IMR-90 (cell line): Measurements from ENCODE around the gene MCFD2. TPM values are rescaled to one million over a fixed set of nuclear protein-coding genes. Genes with fewer than 3 reads are reported as not detected.
"Not testable (repeated sequence)": the region's sequence is repeated elsewhere in the genome, so short reads cannot be mapped to it uniquely, and the experiment has no call there.

ENCODE experiments used
- ATAC-seq: fragments of 200-7000 bp; cut with Tn5 transposase; 2 replicates; pipeline ENCODE4 v1.9.1; 2020; ENCODE audit warnings: low read depth, mild to moderate bottlenecking, moderate library complexity
- BruUV-seq: library from RNA; stranded (reverse); fragments of 400-500 nt; replicated peaks from 2 replicates; lab custom pipeline; 2021; lab: Mats Ljungman, UMichigan
- CTCF ChIA-PET: fragments of 300-600 bp; formaldehyde crosslinking; extraction: SDS; loops from one replicate; lab custom pipeline; 2021; ENCODE audit warnings: antibody characterized with exemption; lab: Yijun Ruan, JAX
- POLR2A ChIA-PET: fragments of 300-600 bp; sonication (Branson Sonifier 250); formaldehyde crosslinking; loops from one replicate; lab custom pipeline; 2022; ENCODE audit warnings: antibody characterized with exemption; ENCODE audit not compliant: unreplicated experiment; lab: Charles Lee
- DNase-seq: peaks from one replicate; pipeline ENCODE4 v3.0.0; 2013
- H2AFZ ChIP-seq: replicated peaks from 2 replicates; pipeline ENCODE3; 2013; ENCODE audit warnings: low read length, mild to moderate bottlenecking; ENCODE audit not compliant: poor library complexity
- H2AK5ac ChIP-seq: 2 replicates; pipeline ENCODE4 v1.6.1; 2013; ENCODE audit warnings: low read depth, low read length, inconsistent platforms
- H2AK9ac ChIP-seq: replicated peaks from 2 replicates; pipeline ENCODE3; 2013; ENCODE audit warnings: mild to moderate bottlenecking, low read depth, low read length, moderate library complexity; ENCODE audit not compliant: poor library complexity
- H2BK120ac ChIP-seq: 2 replicates; pipeline ENCODE4 v1.6.1; 2013; ENCODE audit warnings: low read depth, low read length, inconsistent platforms
- H2BK15ac ChIP-seq: 3 replicates; pipeline ENCODE4 v1.6.1; 2013; ENCODE audit warnings: low read depth, low read length, inconsistent platforms
- H2BK20ac ChIP-seq: 2 replicates; pipeline ENCODE4 v1.6.1; 2013; ENCODE audit warnings: low read depth, mild to moderate bottlenecking, inconsistent platforms, low read length, moderate library complexity
- H2BK5ac ChIP-seq: 2 replicates; pipeline ENCODE4 v1.6.1; 2013; ENCODE audit warnings: mild to moderate bottlenecking, low read depth, low read length, inconsistent platforms; ENCODE audit not compliant: poor library complexity, severe bottlenecking
- H3K14ac ChIP-seq: replicated peaks from 2 replicates; pipeline ENCODE4 v1.6.1; 2013; ENCODE audit warnings: low read depth, low read length, inconsistent platforms
- H3K18ac ChIP-seq: 2 replicates; pipeline ENCODE4 v1.6.1; 2013; ENCODE audit warnings: low read depth, low read length, control low read depth
- H3K23ac ChIP-seq: 2 replicates; pipeline ENCODE4 v1.6.1; 2013; ENCODE audit warnings: low read depth, low read length, inconsistent platforms
- H3K27ac ChIP-seq: 2 replicates; pipeline ENCODE4 v1.5.1; 2013; ENCODE audit warnings: mild to moderate bottlenecking, control low read depth, low read length; ENCODE audit not compliant: insufficient read depth
- H3K27me3 ChIP-seq: 2 replicates; pipeline ENCODE4 v1.6.1; 2013; ENCODE audit warnings: low read length; ENCODE audit not compliant: control insufficient read depth, insufficient read depth
- H3K36me3 ChIP-seq: 2 replicates; pipeline ENCODE4 v1.6.1; 2013; ENCODE audit warnings: low read length, mixed read lengths; ENCODE audit not compliant: control insufficient read depth, insufficient read depth
- H3K4ac ChIP-seq: 2 replicates; pipeline ENCODE4 v1.6.1; 2013; ENCODE audit warnings: low read depth, low read length, inconsistent platforms
- H3K4me1 ChIP-seq: 2 replicates; pipeline ENCODE4 v1.6.1; 2013; ENCODE audit warnings: low read length, mixed read lengths; ENCODE audit not compliant: control insufficient read depth, insufficient read depth
- H3K4me2 ChIP-seq: 2 replicates; pipeline ENCODE4 v1.6.1; 2013; ENCODE audit warnings: low read depth, mild to moderate bottlenecking, control low read depth, low read length, moderate library complexity
- H3K4me3 ChIP-seq: 2 replicates; pipeline ENCODE4 v1.5.1; 2013; ENCODE audit warnings: low read depth, mild to moderate bottlenecking, control low read depth, low read length, moderate library complexity; ENCODE audit not compliant: insufficient read depth
- H3K56ac ChIP-seq: 2 replicates; pipeline ENCODE4 v1.6.1; 2013; ENCODE audit warnings: low read length, inconsistent platforms; ENCODE audit not compliant: insufficient read depth; ENCODE audit errors: extremely low read depth
- H3K79me1 ChIP-seq, 2 experiments: 2 replicates each; pipeline ENCODE4 v1.6.1; 2013; ENCODE audit warnings: low read length in 2 of 2, inconsistent platforms in 1 of 2, low read depth in 1 of 2
- H3K9ac ChIP-seq: 2 replicates; pipeline ENCODE4 v1.6.1; 2013; ENCODE audit warnings: low read depth, low read length, control low read depth
- H3K9me1 ChIP-seq: 2 replicates; pipeline ENCODE4 v1.6.1; 2013; ENCODE audit warnings: low read length, inconsistent platforms; ENCODE audit not compliant: insufficient read depth
- H3K9me3 ChIP-seq: 2 replicates; pipeline ENCODE4 v1.6.1; 2013; ENCODE audit warnings: low read length; ENCODE audit not compliant: control insufficient read depth, insufficient read depth
- H4K20me1 ChIP-seq: 2 replicates; pipeline ENCODE4 v1.6.1; 2013; ENCODE audit warnings: low read length, inconsistent platforms; ENCODE audit not compliant: insufficient read depth
- H4K5ac ChIP-seq: 2 replicates; pipeline ENCODE4 v1.6.1; 2013; ENCODE audit warnings: mild to moderate bottlenecking, low read depth, low read length, control low read depth
- H4K8ac ChIP-seq, 2 experiments: 2 replicates each; pipeline ENCODE4 v1.6.1; 2013; ENCODE audit warnings: low read depth in 2 of 2, low read length in 2 of 2, control low read depth in 1 of 2, inconsistent platforms in 1 of 2
- H4K91ac ChIP-seq: 2 replicates; pipeline ENCODE4 v1.6.1; 2013; ENCODE audit warnings: low read depth, low read length, inconsistent platforms; ENCODE audit not compliant: insufficient read depth
- WGBS, 2 experiments: methylation state at CpG; one replicate each; pipeline versions ENCODE4 v1.1.5 to v1.1.7; 2013; ENCODE audit warnings: missing lambda C conversion rate in 2 of 2; ENCODE audit not compliant: insufficient read length in 1 of 2; ENCODE audit errors: extremely low coverage in 2 of 2; 5-methylcytosine and 5-hydroxymethylcytosine counted together
- dilution Hi-C: fragments of 300-500 bp; cut with HindIII; formaldehyde crosslinking; loops from one replicate; pipeline ENCODE4 v1.14.3; 2018; ENCODE audit warnings: low sequenced_read_pairs; ENCODE audit not compliant: unreplicated experiment
- in situ Hi-C: fragments of 300-500 bp; cut with MboI; formaldehyde crosslinking; loops from 3 replicates; pipeline ENCODE4 v1.14.3; 2019; ENCODE audit warnings: low sequenced_read_pairs, inconsistent platforms, mixed read lengths
- intact Hi-C: fragments of 100-400 bp; cut with micrococcal nuclease; formaldehyde crosslinking; loops from 2 replicates; pipeline ENCODE4 v1.10.0; 2022
- polyA plus RNA-seq, 3 experiments: library from polyadenylated mRNA; depleted of rRNA; stranded (reverse); fragments of >200 nt; gene quantifications; 2 replicates each; pipeline ENCODE4 v1.2.3, GENCODE V29; 2012; ENCODE audit warnings: low replicate concordance in 1 of 3
- total RNA-seq: library from RNA; depleted of rRNA; stranded (reverse); fragments of >200 nt; gene quantifications from 2 replicates; pipeline ENCODE4 v1.2.3, GENCODE V29; 2012

MCFD2 gene
- total and polyA plus RNA-seq, 2 of the 4 experiments (the other 2 are of a cell fraction): 145 to 177 TPM

GRCh38 chr2:46902980-46903379, 12.6 kb downstream of the MCFD2 start:
- Histone ChIP-seq H3K9me1 (peaks cover 15% of the 10 kb centered on the region), H3K79me1 (peaks cover 20 to 26% of the 10 kb centered on the region in 2 experiments), H3K36me3 (peaks cover 31% of the 10 kb centered on the region), H4K20me1 (peaks cover 11% of the 10 kb centered on the region; the same call in 1 of the 2 replicates)
- dilution Hi-C loops, H3K4me2 ChIP-seq, intact Hi-C loops, BruUV-seq, H3K9ac ChIP-seq, H2BK5ac ChIP-seq, H4K91ac ChIP-seq, H3K14ac ChIP-seq, H3K27ac ChIP-seq, H2BK120ac ChIP-seq, H3K56ac ChIP-seq, ATAC-seq, H3K23ac ChIP-seq, H3K4ac ChIP-seq, POLR2A ChIA-PET, H2AK9ac ChIP-seq, H3K4me3 ChIP-seq, H2BK20ac ChIP-seq, H4K5ac ChIP-seq, H3K27me3 ChIP-seq, DNase-seq, H3K18ac ChIP-seq, H3K9me3 ChIP-seq, H2AFZ ChIP-seq, H4K8ac ChIP-seq, CTCF ChIA-PET, H2AK5ac ChIP-seq, H3K4me1 ChIP-seq, H2BK15ac ChIP-seq, in situ Hi-C loops: not testable (repeated sequence)
- WGBS, 2 experiments: no CpG with 5 or more reads among the region's 6 CpGs
